Neural progenitor cell (in vitro differentiated cells): Measurements from ENCODE around the gene OLIG2.

Source experiments
- EZH2 ChIP-seq: fragments of 200-600 bp; sonication (generic); IDR thresholded peaks from 2 replicates; pipeline ENCODE4 v1.6.1; 2017; ENCODE audit warnings: antibody characterized with exemption, mild to moderate bottlenecking, moderate library complexity
- EZH2phosphoT487 ChIP-seq: fragments of 200-600 bp; sonication (generic); IDR thresholded peaks from 2 replicates; pipeline ENCODE4 v1.6.1; 2017; ENCODE audit warnings: antibody characterized with exemption
- TF ChIP-seq, protein P1 (sequence below): fragments of 200-600 bp; sonication (generic); IDR thresholded peaks from 2 replicates; pipeline ENCODE4 v1.5.1; 2017; ENCODE audit warnings: antibody characterized with exemption, mild to moderate bottlenecking

DNA sequence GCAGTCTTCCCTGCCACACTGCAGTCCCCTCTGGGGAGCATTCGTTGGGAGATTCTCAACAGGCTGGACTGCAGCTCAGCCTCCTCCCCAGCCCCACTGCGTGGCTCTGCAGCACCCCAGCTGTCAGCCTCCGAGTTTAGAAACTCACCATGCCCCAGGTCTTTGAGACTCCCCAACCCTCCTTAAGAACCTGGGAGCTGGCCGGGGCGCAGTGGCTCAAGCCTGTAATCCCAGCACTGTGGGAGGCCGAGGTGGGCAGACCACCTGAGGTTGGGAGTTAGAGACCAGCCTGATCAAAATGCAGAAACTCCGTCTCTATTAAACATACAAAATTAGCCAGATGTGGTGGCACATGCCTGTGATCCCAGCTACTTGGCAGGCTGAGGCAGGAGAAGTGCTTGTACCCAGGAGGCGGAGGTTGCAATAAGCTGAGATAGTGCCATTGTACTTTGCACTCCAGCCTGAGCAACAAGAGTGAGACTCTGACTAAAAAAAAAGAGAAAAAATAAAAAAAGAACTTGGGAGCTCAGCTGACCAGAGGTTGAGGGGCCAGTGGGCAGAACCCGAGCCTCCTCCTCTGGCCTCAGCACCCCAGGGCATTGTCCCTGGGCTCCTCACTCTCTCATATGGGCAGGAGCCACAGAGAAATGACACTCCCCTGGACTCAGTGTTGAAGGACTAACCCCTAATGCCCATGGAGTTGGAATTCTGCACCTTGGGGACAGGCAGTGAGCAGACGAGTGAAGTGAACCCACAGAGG lies 5.6 kb downstream of the OLIG2 start:
- TF ChIP-seq EZH2phosphoT487 (no peak), EZH2 (no peak)
- TF ChIP-seq, protein P1, sequence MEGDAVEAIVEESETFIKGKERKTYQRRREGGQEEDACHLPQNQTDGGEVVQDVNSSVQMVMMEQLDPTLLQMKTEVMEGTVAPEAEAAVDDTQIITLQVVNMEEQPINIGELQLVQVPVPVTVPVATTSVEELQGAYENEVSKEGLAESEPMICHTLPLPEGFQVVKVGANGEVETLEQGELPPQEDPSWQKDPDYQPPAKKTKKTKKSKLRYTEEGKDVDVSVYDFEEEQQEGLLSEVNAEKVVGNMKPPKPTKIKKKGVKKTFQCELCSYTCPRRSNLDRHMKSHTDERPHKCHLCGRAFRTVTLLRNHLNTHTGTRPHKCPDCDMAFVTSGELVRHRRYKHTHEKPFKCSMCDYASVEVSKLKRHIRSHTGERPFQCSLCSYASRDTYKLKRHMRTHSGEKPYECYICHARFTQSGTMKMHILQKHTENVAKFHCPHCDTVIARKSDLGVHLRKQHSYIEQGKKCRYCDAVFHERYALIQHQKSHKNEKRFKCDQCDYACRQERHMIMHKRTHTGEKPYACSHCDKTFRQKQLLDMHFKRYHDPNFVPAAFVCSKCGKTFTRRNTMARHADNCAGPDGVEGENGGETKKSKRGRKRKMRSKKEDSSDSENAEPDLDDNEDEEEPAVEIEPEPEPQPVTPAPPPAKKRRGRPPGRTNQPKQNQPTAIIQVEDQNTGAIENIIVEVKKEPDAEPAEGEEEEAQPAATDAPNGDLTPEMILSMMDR: no peak
